Dermis blood vessel endothelial cell (primary cell): ENCODE results near the gene SCNN1G. TPM values are rescaled to one million over a fixed set of nuclear protein-coding genes. Genes with fewer than 3 reads are reported as not detected.

Experiments used
- DNase-seq: peaks from one replicate; pipeline ENCODE4 v3.0.0; 2010
- total RNA-seq: library from RNA; depleted of rRNA; stranded (reverse); fragments of >200 nt; gene quantifications from 2 replicates; pipeline ENCODE4 v1.2.3, GENCODE V29; 2014

Gene SCNN1G
- total RNA-seq, 1 donor from 2014 or later, result 0.68 TPM

- DNase-seq, result peak; percentile 56
Observed at GRCh38 chr16:23155445-23156049, 27.0 kb upstream of the SCNN1G start.

- DNase-seq, result no peak
Observed at GRCh38 chr16:23156110-23156509, 26.4 kb upstream of the SCNN1G start.

GRCh38 chr16:23156946-23157460 is 25.5 kb upstream of the SCNN1G start:
- DNase-seq, result no peak

GRCh38 chr16:23158114-23158513 is 24.4 kb upstream of the SCNN1G start:
- no peak for DNase-seq

- DNase-seq, result no peak
Observed at GRCh38 chr16:23160082-23160481, 22.5 kb upstream of the SCNN1G start.

GRCh38 chr16:23160574-23160973 is 22.0 kb upstream of the SCNN1G start:
- DNase-seq, result no peak

GRCh38 chr16:23163921-23164320 is 18.6 kb upstream of the SCNN1G start:
- DNase-seq, result no peak

- DNase-seq, result no peak
Observed at GRCh38 chr16:23164736-23165135, 17.8 kb upstream of the SCNN1G start.

- DNase-seq, result no peak
Observed at GRCh38 chr16:23172583-23172982, 10.0 kb upstream of the SCNN1G start.

- no peak for DNase-seq
Observed at GRCh38 chr16:23172994-23173393, 9.6 kb upstream of the SCNN1G start.

- DNase-seq, result peak; percentile 34
Observed at GRCh38 chr16:23174622-23175021, 7.9 kb upstream of the SCNN1G start.

GRCh38 chr16:23175651-23176050 is 6.9 kb upstream of the SCNN1G start:
- no peak for DNase-seq

GRCh38 chr16:23181506-23181905 is 1.0 kb upstream of the SCNN1G start:
- no peak for DNase-seq

GRCh38 chr16:23182206-23182678 is 303 bp upstream of the SCNN1G start:
- DNase-seq, result peak; percentile 85

- DNase-seq, result no peak
Observed at GRCh38 chr16:23183543-23183862, 958 bp downstream of the SCNN1G start.

GRCh38 chr16:23185656-23186055 is 3.1 kb downstream of the SCNN1G start:
- DNase-seq, result no peak

GRCh38 chr16:23186171-23186570 is 3.6 kb downstream of the SCNN1G start:
- DNase-seq, result no peak

- no peak for DNase-seq
Observed at GRCh38 chr16:23187341-23187740, 4.8 kb downstream of the SCNN1G start.

- DNase-seq, result no peak
Observed at GRCh38 chr16:23188911-23189310, 6.4 kb downstream of the SCNN1G start.

- no peak for DNase-seq
Observed at GRCh38 chr16:23194497-23195221, 12.1 kb downstream of the SCNN1G start.

GRCh38 chr16:23195366-23195978 is 12.9 kb downstream of the SCNN1G start:
- no peak for DNase-seq

GRCh38 chr16:23196539-23196938 is 14.0 kb downstream of the SCNN1G start:
- no peak for DNase-seq

GRCh38 chr16:23202166-23202565 is 19.6 kb downstream of the SCNN1G start:
- no peak for DNase-seq

- no peak for DNase-seq
Observed at GRCh38 chr16:23206986-23207385, 24.4 kb downstream of the SCNN1G start.
